GM12891 (cell line): ENCODE measurements around the gene CCR2.

ENCODE experiments used
- POLR2A ChIP-seq: IDR thresholded peaks from 2 replicates; pipeline ENCODE4 v1.6.1; 2011; ENCODE audit warnings: low read depth, low read length, control low read depth
- POLR2AphosphoS5 ChIP-seq: IDR thresholded peaks from 2 replicates; pipeline ENCODE4 v1.6.1; 2011; ENCODE audit warnings: low read depth, low read length, control low read depth
- POU2F2 ChIP-seq: IDR thresholded peaks from 2 replicates; pipeline ENCODE4 v1.6.1; 2011; ENCODE audit warnings: low read depth, mild to moderate bottlenecking, control low read depth, low read length, moderate library complexity
- SPI1 ChIP-seq: IDR thresholded peaks from 2 replicates; pipeline ENCODE4 v1.6.1; 2011; ENCODE audit warnings: low read depth, low read length, control low read depth
- TAF1 ChIP-seq: IDR thresholded peaks from 2 replicates; pipeline ENCODE4 v1.6.1; 2011; ENCODE audit warnings: low read depth, low read length, control low read depth

GRCh38 chr3:46380471-46381221 lies 26.7 kb downstream of the CCR2 start:
- TF ChIP-seq TAF1: no peak
- no peak for TF ChIP-seq POLR2A
- TF ChIP-seq POLR2AphosphoS5: no peak
- no peak for TF ChIP-seq SPI1
- no peak for TF ChIP-seq POU2F2
